Testis (tissue), 3 donors: ENCODE data around the gene OR2F1. TPM values are rescaled to one million over a fixed set of nuclear protein-coding genes. Genes with fewer than 3 reads are reported as not detected.
"Not testable (repeated sequence)": the region's sequence is repeated elsewhere in the genome, so short reads cannot be mapped to it uniquely, and the experiment has no call there.

ENCODE experiments used
- DNase-seq: peaks from one replicate; pipeline ENCODE4 v3.0.0-alpha.2; 2019
- H3K27ac ChIP-seq, 2 donors: fragments of 200-600 bp; sonication (generic); one replicate each; pipeline ENCODE4 v1.5.1; 2019
- H3K27me3 ChIP-seq: fragments of 200-600 bp; sonication (generic); one replicate; pipeline ENCODE4 v1.5.1; 2019
- H3K36me3 ChIP-seq: fragments of 200-600 bp; sonication (generic); one replicate; pipeline ENCODE4 v1.5.1; 2017; ENCODE audit warnings: low read depth; ENCODE audit errors: missing control alignments
- H3K4me1 ChIP-seq: fragments of 200-600 bp; sonication (generic); one replicate; pipeline ENCODE4 v1.5.1; 2019
- H3K4me3 ChIP-seq, 2 donors: fragments of 200-600 bp; sonication (generic); one replicate each; pipeline ENCODE4 v1.5.1; 2017 to 2019
- H3K9me3 ChIP-seq: fragments of 200-600 bp; sonication (generic); one replicate; pipeline ENCODE4 v1.5.1; 2017
- POLR2A ChIP-seq: fragments of 450-650 bp; IDR thresholded peaks from one replicate; pipeline ENCODE4 v1.6.1; 2017; ENCODE audit warnings: antibody characterized with exemption, mild to moderate bottlenecking, moderate library complexity
- WGBS, 2 donors: methylation state at CpG; one replicate each; pipeline ENCODE4 v1.1.5; 2018; 5-methylcytosine and 5-hydroxymethylcytosine counted together
- intact Hi-C: fragments of 100-400 bp; cut with DNase I; formaldehyde crosslinking; loops from one replicate; pipeline ENCODE4 v1.15.1; 2023; ENCODE audit warnings: low total_unique reads
- polyA plus RNA-seq: library from polyadenylated mRNA; stranded (reverse); fragments of 350-450 nt; fragmentation: Illumina TruSeq; extraction: RNeasy Lipid Tissue Mini Kit (QIAGEN cat#74804); gene quantifications from one replicate; pipeline ENCODE4 v1.2.3, GENCODE V29; 2014; ENCODE audit warnings: low read depth, low replicate concordance; ENCODE audit not compliant: insufficient read depth
- total RNA-seq, 2 donors: library from RNA; depleted of rRNA; stranded (reverse); fragments of >200 nt; gene quantifications; one replicate each; pipeline ENCODE4 v1.2.3, GENCODE V29; 2016
- TF ChIP-seq, protein P1 (sequence below), 3 experiments: fragments of 450-650 bp in 2 of 3; fragments of 200-600 bp in 1 of 3; sonication (generic) in 1 of 3; IDR thresholded peaks; one replicate each; pipeline ENCODE4 v1.5.1; 2016 to 2019; ENCODE audit warnings: antibody characterized with exemption in 3 of 3, mild to moderate bottlenecking in 2 of 3, moderate library complexity in 1 of 3

OR2F1 gene
- total and polyA plus RNA-seq, 3 donors from 2014 or later: 0.20 to 5.3 (median 2.2) TPM

DNA sequence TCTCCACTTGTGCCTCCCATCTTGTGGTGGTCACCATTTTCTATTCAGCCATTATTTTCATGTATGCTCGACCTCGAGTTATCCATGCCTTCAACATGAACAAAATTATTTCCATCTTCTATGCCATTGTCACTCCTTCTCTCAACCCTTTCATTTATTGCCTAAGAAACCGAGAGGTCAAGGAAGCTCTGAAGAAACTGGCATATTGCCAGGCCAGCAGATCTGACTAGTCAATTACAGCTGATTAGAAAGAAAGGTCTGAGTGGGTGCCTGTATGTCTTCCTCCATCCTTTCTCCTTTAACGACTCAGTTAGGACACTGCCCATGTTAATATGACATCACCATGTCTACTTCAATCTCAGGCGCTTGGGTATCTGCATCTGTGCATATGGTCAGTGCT is 50.1 kb downstream of the OR2F1 start:
- Histone ChIP-seq H3K4me3 (no peak overlapping the region), H3K27ac (no peak overlapping the region), H3K36me3 (no peaks in the 10 kb centered on the region), H3K27me3 (no peaks in the 10 kb centered on the region), H3K4me1 (no peaks in the 10 kb centered on the region), H3K9me3 (no peaks in the 10 kb centered on the region)
- whole genome bisulfite sequencing, 2 donors: 75 to 83% methylated on average over 5 of the region's 5 CpGs
- no peak for TF ChIP-seq POLR2A
- TF ChIP-seq, protein P1, sequence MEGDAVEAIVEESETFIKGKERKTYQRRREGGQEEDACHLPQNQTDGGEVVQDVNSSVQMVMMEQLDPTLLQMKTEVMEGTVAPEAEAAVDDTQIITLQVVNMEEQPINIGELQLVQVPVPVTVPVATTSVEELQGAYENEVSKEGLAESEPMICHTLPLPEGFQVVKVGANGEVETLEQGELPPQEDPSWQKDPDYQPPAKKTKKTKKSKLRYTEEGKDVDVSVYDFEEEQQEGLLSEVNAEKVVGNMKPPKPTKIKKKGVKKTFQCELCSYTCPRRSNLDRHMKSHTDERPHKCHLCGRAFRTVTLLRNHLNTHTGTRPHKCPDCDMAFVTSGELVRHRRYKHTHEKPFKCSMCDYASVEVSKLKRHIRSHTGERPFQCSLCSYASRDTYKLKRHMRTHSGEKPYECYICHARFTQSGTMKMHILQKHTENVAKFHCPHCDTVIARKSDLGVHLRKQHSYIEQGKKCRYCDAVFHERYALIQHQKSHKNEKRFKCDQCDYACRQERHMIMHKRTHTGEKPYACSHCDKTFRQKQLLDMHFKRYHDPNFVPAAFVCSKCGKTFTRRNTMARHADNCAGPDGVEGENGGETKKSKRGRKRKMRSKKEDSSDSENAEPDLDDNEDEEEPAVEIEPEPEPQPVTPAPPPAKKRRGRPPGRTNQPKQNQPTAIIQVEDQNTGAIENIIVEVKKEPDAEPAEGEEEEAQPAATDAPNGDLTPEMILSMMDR (IDR thresholded peaks at IDR 0.05): no peak
- intact Hi-C loops: no loop called here
- DNase-seq: no peak

DNA sequence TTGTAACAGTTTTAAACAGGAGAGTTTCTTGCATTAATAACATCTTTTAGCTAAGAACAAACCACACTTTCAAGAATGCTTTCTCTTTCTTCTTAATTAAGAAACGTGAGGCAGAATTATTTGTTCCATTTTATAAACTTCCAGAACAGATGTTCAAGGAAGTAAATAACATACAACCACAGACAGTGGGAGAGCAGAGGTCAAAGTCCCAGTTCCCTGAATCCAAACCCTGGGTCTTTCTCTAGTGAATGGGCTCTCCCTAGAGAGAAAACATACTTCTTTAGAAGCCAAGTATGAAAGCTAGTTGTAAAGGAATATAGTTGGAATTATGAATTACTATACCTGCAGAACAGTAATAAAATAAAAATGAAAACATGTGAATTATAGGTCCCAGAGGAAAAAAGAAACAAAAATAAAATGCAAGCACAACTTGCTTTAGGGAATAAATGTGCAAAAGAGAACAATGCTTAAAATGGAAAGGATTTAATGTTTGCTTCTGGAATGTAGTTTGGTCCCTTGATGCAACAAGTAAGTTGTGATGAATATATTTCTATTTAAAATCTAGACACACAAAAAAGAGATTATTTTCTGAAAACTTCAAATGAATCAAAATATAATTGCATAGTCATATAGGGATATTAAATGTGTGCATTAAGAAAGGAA is 51.5 kb downstream of the OR2F1 start:
- no peaks in the 10 kb centered on the region for H3K36me3 ChIP-seq
- WGBS, 2 donors: 40 to 49% methylated on average over 1 of the region's 1 CpG
- intact Hi-C loops: no loop called here
- no peak overlapping the region for H3K27ac ChIP-seq
- TF ChIP-seq POLR2A: no peak
- TF ChIP-seq, protein P1 (IDR thresholded peaks at IDR 0.05): no peak
- DNase-seq: no peak
- H3K27me3 ChIP-seq: no peaks in the 10 kb centered on the region
- no peak overlapping the region for H3K4me3 ChIP-seq
- no peaks in the 10 kb centered on the region for H3K4me1 ChIP-seq
- no peaks in the 10 kb centered on the region for H3K9me3 ChIP-seq

DNA sequence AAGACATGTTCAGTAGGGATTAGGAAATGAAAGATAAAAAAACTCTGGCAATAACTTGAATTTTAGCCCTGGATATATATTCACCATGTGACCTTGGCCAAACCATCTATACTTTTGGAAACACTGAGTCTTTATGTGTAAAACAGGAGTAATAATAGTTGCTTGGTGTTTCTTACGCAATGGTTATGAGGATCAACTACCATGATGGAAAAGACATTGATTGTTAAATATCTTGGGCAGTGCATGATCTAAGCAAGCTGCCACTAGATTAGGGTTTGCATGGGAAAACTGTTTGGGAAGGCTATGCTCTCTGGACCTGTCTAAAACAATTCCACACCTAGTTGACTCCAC is 52.0 kb downstream of the OR2F1 start:
- WGBS, 2 donors: 80 to 95% methylated on average over 1 of the region's 1 CpG
- intact Hi-C loops: no loop called here
- TF ChIP-seq POLR2A: no peak
- TF ChIP-seq, protein P1 (IDR thresholded peaks at IDR 0.05): no peak

DNA sequence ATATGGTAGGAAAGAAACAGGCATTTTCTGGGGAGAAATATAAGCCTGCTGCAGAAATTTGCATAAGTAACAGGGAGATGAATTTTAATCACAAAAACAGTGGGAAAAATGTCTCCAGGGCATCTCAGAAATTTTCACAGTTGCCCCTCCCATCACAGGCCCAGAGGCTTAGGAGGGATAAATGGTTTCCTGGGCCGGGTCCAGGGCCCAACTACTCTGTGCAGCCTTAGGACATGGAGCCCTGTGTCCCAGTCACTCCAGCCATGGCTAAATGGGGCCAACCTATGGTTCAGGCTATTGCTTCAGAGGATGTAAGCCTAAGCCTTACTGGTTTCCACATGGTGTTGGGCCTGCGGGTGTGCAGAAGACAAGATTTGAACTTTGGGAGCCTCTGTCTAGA is 54.7 kb downstream of the OR2F1 start:
- 85 to 100% methylated on average over 2 of the region's 2 CpGs for whole genome bisulfite sequencing, 2 donors
- intact Hi-C loops: no loop called here

More for the DNA sequence above, 52.0 kb downstream of the OR2F1 start:
- no peak overlapping the region for H3K4me3 ChIP-seq
- H3K9me3 ChIP-seq: no peaks in the 10 kb centered on the region
- no peaks in the 10 kb centered on the region for H3K27me3 ChIP-seq
- no peaks in the 10 kb centered on the region for H3K36me3 ChIP-seq
- no peaks in the 10 kb centered on the region for H3K4me1 ChIP-seq
- H3K27ac ChIP-seq: no peak overlapping the region
- no peak for DNase-seq

DNA sequence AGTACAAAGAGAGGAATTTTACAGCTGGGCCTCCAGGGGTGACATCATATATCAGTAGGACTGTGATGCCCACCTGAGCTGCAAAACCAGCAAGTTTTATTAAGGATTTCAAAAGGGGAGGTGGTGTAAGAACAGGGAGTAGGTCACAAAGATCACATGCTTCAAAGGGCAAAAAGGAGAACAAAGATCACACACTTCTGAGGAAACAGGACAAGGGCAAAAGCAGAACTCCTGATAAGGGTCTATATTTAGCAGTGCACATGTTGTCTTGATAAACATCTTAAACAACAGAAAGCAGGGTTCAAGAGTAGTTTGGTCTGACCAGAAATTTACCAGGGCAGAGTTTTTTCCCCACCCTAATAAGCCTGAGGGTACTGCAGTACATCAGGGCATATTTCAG is 55.4 kb downstream of the OR2F1 start:
- H3K27ac ChIP-seq, DNase-seq, intact Hi-C loops, H3K36me3 ChIP-seq, H3K4me1 ChIP-seq, H3K27me3 ChIP-seq, H3K9me3 ChIP-seq, H3K4me3 ChIP-seq: not testable (repeated sequence)

More for the DNA sequence above, 54.7 kb downstream of the OR2F1 start:
- no peaks in the 10 kb centered on the region for H3K9me3 ChIP-seq
- no peak overlapping the region for H3K27ac ChIP-seq
- H3K36me3 ChIP-seq: no peaks in the 10 kb centered on the region
- DNase-seq: no peak
- H3K27me3 ChIP-seq: no peaks in the 10 kb centered on the region
- no peak for TF ChIP-seq POLR2A
- TF ChIP-seq, protein P1 (IDR thresholded peaks at IDR 0.05): no peak
- H3K4me1 ChIP-seq: no peaks in the 10 kb centered on the region
- H3K4me3 ChIP-seq: no peak overlapping the region

DNA sequence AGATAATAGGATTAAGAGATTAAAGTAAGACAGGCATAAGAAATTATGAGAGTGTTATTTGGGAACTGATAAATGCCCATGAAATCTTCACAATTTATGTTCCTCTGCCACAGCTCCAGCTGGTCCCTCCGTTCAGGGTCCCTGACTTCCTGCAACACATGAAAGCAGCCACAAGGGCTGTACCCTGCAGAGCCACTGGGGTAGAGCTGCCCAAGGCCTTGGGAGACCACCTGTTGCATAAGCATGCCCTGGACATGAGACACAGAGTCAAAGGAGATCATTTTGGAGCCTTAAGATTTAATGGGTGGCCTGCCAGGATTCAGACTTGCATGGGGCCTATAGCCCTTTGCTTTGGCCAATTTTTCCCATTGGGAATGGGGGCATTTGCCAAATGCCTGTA is 56.2 kb downstream of the OR2F1 start:
- H3K27me3 ChIP-seq, H3K4me3 ChIP-seq, H3K27ac ChIP-seq, H3K4me1 ChIP-seq, H3K36me3 ChIP-seq, H3K9me3 ChIP-seq, DNase-seq, intact Hi-C loops: not testable (repeated sequence)
- 68 to 84% methylated on average over 1 of the region's 1 CpG for WGBS, 2 donors
